Stomach (tissue), 4 donors: ENCODE data around the gene ANKRD35.

Experiments
- EP300 ChIP-seq: sonication (generic); formaldehyde crosslinking; IDR thresholded peaks from one replicate; pipeline ENCODE4 v1.6.1; 2017; ENCODE audit warnings: antibody characterized with exemption
- TF ChIP-seq, protein P1 (sequence below), 7 experiments: fragments of 450-650 bp in 4 of 7; fragments of 200-600 bp in 3 of 7; sonication (generic) in 3 of 7; IDR thresholded peaks; one replicate each; pipeline ENCODE4 v1.5.1; 2016 to 2019; ENCODE audit warnings: antibody characterized with exemption in 7 of 7, control low read depth in 2 of 7, mild to moderate bottlenecking in 1 of 7

DNA sequence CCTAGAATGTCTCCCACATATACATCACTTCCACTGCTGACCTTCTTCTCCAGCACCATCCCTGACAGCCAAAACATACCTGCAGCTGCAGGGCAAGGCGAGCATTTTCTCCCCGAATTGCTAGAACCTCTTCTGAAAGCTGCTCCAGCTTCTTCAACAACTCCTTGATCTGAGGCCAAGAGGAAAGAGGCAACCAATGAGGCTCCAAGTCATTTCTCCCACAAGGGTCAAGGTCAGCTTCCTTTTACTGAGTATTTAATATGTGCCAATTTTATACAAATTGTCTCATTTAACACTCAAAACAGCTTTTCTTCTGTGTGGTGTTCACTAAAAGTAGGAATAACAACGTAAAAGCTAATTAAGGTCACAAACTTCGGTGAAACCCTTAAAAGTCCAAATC is 17.4 kb downstream of the ANKRD35 start:
- TF ChIP-seq, protein P1, sequence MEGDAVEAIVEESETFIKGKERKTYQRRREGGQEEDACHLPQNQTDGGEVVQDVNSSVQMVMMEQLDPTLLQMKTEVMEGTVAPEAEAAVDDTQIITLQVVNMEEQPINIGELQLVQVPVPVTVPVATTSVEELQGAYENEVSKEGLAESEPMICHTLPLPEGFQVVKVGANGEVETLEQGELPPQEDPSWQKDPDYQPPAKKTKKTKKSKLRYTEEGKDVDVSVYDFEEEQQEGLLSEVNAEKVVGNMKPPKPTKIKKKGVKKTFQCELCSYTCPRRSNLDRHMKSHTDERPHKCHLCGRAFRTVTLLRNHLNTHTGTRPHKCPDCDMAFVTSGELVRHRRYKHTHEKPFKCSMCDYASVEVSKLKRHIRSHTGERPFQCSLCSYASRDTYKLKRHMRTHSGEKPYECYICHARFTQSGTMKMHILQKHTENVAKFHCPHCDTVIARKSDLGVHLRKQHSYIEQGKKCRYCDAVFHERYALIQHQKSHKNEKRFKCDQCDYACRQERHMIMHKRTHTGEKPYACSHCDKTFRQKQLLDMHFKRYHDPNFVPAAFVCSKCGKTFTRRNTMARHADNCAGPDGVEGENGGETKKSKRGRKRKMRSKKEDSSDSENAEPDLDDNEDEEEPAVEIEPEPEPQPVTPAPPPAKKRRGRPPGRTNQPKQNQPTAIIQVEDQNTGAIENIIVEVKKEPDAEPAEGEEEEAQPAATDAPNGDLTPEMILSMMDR (IDR thresholded peaks at IDR 0.05), result no peak
- TF ChIP-seq EP300, result no peak
